NCI-H187 (cell line): ENCODE measurements around the gene SMG6.

ENCODE experiments used
- DNase-seq, 2 experiments: peaks; one replicate each; lab custom pipeline; 2025; lab: John Stamatoyannopoulos, UW

The SMG6 gene

GRCh38 chr17:2102931-2103809 is 200.4 kb downstream of the SMG6 start:
- no peak for DNase-seq

GRCh38 chr17:2101448-2102257 is 201.9 kb downstream of the SMG6 start:
- DNase-seq = no peak

- DNase-seq = no peak
Observed at GRCh38 chr17:2095536-2095910, 208.1 kb downstream of the SMG6 start.

GRCh38 chr17:2094891-2095535 is 208.6 kb downstream of the SMG6 start:
- no peak for DNase-seq

- DNase-seq = no peak
Observed at GRCh38 chr17:2093349-2093748, 210.2 kb downstream of the SMG6 start.

- no peak for DNase-seq
Observed at GRCh38 chr17:2092253-2092652, 211.3 kb downstream of the SMG6 start.

- DNase-seq = no peak
Observed at GRCh38 chr17:2090804-2091534, 212.6 kb downstream of the SMG6 start.

- no peak for DNase-seq
Observed at GRCh38 chr17:2090210-2090641, 213.4 kb downstream of the SMG6 start.

- no peak for DNase-seq
Observed at GRCh38 chr17:2089021-2089422, 214.6 kb downstream of the SMG6 start.

GRCh38 chr17:2087597-2088211 is 215.9 kb downstream of the SMG6 start:
- no peak for DNase-seq

GRCh38 chr17:2086306-2086705 is 217.3 kb downstream of the SMG6 start:
- no peak for DNase-seq

- DNase-seq = no peak
Observed at GRCh38 chr17:2085648-2085949, 218.0 kb downstream of the SMG6 start.

- DNase-seq = no peak
Observed at GRCh38 chr17:2084766-2085647, 218.6 kb downstream of the SMG6 start.

GRCh38 chr17:2084036-2084765 is 219.4 kb downstream of the SMG6 start:
- no peak for DNase-seq

GRCh38 chr17:2083613-2084035 is 220.0 kb downstream of the SMG6 start:
- DNase-seq = no peak

- DNase-seq = no peak
Observed at GRCh38 chr17:2082003-2082781, 221.4 kb downstream of the SMG6 start.

- no peak for DNase-seq
Observed at GRCh38 chr17:2081564-2081963, 222.0 kb downstream of the SMG6 start.

- no peak for DNase-seq
Observed at GRCh38 chr17:2077040-2077439, 226.5 kb downstream of the SMG6 start.
